Mucosa of gallbladder (tissue), 1 donor: ENCODE measurements around the gene RBFOX2. TPM values are rescaled to one million over a fixed set of nuclear protein-coding genes. Genes with fewer than 3 reads are reported as not detected.
A peak's percentile ranks its signal among the peaks of the same experiment; 100 is the strongest.

ENCODE experiments used
- DNase-seq: peaks from one replicate; pipeline ENCODE4 v3.0.0-alpha.2; 2020; ENCODE audit warnings: low spot score
- total RNA-seq: library from RNA; stranded (reverse); gene quantifications from one replicate; pipeline ENCODE4 v1.2.1, GENCODE V29; 2021
- donor health status: DM: no; HTN: no; CAD: no.

Gene RBFOX2
- total RNA-seq, 1 donor from 2014 or later = 81.1 TPM

DNA sequence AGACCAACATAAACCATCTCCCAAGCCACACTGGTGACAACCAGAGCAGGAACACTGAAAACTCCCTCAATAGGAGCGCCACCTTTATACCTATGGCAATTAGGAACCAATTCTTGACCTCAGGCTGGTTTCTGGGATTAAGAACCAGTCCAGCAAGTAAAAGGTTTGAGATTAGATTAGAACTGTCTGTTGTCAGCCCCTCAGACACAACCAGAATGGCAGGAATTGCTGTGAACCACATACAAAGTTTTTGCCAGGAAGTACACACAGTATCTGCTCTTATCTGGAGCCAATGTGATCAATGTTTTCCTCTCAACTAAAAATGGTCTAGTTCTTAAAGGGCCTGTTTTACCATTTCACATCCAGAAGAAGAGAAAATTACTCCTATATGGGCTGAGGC is 55.2 kb downstream of the RBFOX2 start:
- no peak for DNase-seq

DNA sequence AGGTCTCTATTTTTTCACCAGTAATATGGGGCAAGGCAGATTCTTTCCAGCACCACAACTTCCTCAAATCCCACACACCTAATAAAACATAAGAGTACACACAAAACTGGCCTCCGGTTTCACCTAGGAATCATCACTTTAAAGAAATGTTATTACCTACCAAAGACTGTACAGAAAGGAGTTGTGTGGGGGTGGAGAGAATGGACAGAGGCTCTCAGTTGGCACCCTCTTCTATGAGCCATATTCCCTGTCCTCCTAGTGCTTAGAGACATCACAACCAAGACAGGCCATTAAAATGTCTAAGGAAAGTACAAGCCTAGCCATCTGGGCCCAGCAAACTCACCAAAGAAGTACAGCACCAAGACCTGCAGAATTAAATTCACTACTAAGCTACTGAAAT is 56.1 kb downstream of the RBFOX2 start:
- no peak for DNase-seq

DNA sequence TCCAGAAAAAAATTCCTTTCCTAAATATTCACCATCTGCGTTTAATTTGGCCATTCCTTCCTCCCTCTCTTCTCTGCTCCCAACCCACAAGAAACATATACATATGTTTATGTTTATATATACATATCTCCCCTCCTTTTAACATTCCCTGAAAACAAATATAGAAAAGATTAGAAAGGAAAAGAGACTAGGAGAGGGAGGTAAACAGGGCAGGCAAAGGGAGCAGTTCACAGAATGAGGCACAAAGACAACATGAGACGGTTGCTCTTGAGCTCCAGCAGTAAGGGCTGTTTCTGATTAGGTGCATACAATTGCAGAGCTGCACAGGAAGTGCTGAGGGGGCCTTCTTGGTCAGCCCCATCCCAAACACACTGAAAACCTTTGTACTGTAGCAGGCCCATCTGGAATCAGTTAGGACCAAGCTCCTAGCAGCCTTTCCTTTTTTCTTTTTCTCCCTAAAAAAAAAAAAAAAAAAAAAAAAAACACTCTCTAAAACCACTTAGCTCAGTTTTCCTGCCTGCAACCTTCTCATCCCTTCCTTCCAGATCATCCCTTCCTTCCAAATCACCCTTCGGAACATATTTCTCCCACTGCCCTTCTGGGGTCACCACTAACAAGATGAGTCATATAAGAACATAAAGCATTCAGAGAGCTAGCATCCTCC is 57.0 kb downstream of the RBFOX2 start:
- DNase-seq = no peak

GRCh38 chr22:35970616-35971455 is 57.8 kb downstream of the RBFOX2 start:
- no peak for DNase-seq

GRCh38 chr22:35967046-35967397 is 61.6 kb downstream of the RBFOX2 start:
- DNase-seq = no peak

DNA sequence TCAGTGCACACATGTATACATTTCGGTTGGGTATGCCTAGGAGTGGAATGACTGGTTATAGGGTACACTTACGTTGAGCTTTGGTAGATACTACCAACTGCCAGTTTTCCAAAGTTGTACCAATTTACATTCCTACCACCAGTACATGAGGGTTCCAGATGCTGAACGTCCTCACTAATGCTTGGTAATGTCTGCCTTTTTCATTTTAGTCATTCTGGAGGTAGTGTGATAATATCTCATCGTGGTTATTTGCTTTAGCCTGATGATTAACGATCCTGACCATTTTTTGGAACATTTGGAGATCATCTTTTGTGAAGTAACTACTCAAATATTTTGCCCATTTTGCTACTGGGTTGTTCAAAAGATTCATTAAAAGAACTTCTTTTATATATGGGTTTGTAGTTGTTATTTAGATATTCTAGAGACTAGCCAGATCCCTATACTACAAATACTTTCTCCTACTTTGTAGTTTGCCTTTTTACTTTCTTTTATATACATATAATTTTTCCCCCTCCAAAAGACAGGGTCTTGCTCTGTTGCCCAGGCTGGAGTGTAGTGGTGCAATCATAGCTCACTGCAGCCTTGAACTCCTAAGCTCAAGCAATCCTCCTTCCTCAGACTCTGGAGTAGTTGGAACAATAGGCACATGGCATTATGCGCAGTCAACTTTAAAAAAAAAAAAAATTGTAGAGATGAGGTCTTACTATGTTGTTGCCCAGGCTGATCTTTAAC is 62.1 kb downstream of the RBFOX2 start:
- DNase-seq = no peak

DNA sequence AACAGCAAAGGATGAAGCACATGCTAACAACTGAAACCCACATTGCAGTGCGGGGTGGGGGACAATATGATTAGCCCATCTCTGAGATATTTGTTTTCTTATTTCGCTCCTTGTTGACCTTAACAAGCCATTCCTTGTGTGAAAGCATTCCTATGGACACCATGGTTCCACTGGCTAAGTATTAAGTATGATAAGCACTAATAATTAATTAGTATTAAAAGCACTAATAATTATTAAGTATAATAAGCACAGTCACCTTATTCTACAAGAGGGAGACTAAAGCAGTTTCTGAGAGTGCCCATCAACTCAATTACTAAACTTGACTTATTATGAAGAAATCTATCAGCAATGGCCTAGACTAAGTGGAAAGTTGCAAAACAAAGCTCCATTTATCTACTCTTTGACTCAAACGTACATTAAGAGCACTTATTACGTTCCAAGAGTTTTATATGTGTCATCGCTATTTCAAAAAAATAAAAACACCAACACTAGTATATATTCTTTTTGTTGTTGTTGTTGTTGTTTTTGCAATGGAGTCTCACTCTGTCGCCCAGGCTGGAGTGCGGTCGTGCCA is 65.3 kb downstream of the RBFOX2 start:
- no peak for DNase-seq

GRCh38 chr22:35961480-35962295 is 66.9 kb downstream of the RBFOX2 start:
- peak; percentile 33 for DNase-seq

GRCh38 chr22:35960854-35961253 is 67.8 kb downstream of the RBFOX2 start:
- no peak for DNase-seq

- no peak for DNase-seq
These were observed 69.4 kb downstream of the RBFOX2 start for GRCh38 chr22:35959121-35959800.

DNA sequence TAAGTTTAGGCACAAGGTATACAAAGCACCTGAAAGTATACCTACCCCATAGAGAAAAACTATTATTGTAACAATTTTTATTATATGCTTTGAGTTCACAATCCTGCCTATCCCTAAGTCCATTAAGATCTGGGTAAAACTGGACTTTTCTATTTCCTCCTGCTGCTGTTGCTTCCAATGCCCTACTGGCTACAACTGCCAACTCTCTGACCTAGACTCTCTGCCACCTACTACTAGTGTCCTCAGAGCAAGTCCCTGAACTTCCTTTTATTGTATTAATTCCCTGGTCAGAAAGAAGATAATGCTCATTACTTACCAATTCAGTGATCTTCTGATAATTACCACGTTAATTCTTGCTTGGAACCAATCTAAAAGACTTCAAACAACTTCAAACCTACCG is 70.3 kb downstream of the RBFOX2 start:
- no peak for DNase-seq

GRCh38 chr22:35957589-35957988 is 71.0 kb downstream of the RBFOX2 start:
- DNase-seq = no peak

GRCh38 chr22:35956850-35957249 is 71.8 kb downstream of the RBFOX2 start:
- no peak for DNase-seq

DNA sequence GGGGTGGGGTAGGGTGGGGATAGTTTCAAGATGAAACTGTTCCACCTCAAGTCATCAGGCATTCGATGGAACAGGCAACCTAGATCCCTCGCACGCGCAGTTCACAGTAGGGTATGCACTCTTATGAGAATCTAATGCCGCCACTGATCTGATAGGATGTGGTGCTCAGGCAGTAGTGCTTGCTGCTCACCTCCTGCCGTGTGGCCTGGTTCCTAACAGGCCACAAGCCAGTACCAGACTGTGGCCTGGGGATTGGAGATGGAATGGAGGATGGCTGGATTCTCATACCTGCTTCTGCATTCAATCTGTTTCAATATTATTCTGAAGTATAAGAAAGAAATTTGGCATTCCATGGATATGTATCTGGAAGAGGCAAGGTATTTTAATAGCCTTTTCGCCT is 73.1 kb downstream of the RBFOX2 start:
- no peak for DNase-seq

DNA sequence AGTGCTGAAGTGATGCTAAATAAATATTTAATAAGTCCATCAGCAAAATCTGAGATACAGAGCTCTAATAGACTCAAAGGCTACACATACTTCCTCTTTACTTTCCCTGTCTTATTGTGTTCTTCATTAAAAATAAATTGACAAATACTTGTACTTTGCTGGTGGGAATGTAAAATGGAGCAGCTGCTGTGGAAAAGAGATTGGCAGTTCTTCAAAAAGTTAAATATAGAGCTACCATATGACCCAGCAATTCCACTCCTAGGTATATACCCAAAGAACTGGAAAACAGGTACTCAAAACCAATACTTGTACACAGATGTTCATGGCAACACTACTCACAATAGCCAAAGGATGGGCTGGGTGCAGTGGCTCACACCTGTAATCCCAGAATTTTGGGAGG is 76.0 kb downstream of the RBFOX2 start:
- no peak for DNase-seq

DNA sequence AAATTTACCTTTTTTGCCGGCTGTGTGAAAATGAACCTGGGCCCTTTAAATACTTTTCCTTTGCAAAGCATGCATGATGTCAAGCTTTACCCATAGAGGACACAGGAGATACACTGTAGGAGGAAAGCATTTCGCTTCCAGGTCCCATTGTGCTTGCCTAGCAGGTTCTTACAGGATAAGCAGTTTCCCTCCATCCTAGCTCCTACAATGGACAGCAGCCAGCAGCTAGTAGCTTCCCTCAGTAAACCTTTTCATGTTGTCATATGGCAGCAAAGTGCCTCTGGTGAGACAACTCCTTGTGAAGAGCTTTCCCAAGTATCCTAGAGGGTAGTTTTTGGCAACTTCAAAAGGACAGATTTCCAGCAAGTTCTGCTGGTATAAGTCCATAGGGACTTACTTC is 78.4 kb downstream of the RBFOX2 start:
- no peak for DNase-seq

DNA sequence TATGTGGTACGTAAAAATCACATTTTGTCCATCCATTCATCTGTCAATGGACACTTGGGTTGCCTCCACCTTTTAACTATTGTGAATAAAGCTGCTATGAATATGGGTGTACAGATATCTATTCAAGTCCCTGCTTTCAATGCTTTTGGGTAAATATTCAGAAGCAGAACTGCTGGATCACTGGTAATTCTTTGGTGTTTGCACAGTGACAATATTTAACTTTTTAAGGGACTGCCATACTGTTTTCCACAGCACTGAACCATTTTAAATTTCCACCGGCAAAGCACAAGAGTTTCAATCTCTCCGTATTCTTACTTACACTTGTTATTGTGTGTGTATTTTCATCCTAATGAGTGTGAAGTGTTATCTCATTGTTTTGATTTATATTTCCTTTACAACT is 79.4 kb downstream of the RBFOX2 start:
- no peak for DNase-seq

DNA sequence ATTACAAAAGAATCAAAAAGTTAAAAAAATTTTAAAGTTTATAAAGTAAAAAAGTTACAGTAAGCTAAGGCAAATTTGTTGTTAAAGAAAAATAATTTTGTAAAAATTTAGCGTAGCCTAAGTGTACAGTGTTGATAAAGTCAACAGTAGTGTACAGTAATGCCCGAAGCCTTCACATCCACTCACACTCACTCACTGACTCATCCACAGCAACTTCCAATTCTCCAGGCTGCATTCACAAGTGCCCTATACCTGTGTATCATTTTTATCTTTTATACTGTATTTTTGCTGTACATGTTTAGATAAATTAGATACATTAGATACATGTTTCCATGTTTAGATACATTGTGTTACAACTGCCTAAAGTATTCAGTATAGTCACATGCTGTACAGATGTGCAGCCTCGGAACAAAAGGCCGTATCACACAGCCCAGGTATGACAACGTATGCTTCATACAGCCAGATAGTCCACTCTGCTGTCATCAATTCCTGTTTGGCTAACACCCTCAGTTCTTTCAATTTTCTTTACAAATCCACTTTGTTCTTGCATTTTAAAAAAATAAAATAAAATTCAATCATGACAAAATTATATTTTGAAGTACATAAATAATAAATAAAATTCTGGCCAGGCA is 80.7 kb downstream of the RBFOX2 start:
- no peak for DNase-seq

DNA sequence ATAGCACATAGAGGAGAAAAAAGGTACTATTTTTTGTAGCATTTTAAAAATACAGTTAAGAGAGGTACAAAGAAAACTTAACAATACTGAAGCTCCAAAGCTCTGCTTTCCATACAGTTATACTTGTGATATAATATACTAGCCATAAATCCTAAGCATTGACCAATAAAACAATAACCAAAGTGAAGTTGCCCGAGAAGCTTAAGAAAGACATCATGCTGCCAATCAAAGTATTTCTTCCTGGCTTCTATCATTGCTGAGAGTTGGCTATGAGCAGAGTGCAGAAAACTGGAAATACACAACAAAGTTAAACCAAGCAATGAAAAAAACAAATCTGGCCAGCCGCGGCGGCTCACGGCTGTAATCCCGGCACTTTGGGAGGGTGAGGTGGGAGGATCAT is 84.2 kb downstream of the RBFOX2 start:
- DNase-seq = no peak

- DNase-seq = no peak
These were observed 88.5 kb downstream of the RBFOX2 start for GRCh38 chr22:35940166-35940565.

DNA sequence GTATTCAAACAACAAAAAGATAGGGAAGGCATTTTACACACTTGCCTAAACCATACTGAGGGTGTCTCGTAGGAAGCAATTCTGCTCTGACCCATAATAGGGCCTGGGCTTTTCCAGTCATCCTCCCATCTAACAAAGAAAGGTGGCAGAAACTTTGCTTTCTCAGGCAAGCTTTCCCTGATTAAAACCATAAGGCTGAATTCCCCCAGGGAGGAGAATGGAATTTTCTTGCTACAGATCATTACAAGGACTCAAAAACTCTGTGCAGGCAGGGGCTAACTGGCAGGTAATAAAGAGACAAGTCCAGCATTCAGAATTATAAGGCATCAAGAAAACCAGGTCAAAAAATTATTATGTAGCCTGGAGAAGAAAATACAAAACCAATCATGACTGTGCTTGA is 90.4 kb downstream of the RBFOX2 start:
- DNase-seq = no peak
